GM19324 (cell line): ENCODE data around the gene DLK1.

Source experiments
- ATAC-seq: cut with Tn5 transposase; IDR thresholded peaks from one replicate; pipeline ENCODE4 v1.9.1; 2021; ENCODE audit warnings: mild to moderate bottlenecking, moderate library complexity; ENCODE audit not compliant: unreplicated experiment, low FRiP score

The DLK1 gene

DNA sequence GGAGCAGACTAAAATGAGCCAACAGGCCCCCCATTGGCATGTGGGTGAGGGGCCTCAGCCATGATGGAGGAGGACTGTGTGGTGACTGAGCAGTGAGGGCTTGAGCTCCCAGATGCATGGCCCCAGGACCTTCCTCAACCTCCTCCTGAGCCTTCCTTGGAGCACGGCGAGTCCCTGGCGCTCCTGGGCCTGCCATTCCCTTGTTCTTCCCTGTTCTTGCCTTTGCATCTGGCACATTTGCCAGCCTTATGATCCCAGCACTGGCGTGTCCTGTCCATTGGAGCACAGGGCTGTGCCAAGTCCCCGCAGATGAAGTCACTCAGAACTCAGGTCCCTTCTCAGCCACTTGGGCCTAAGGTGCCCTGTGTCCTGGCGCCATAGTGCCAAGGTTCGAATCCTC is 58.9 kb downstream of the DLK1 start:
- ATAC-seq: no peak

DNA sequence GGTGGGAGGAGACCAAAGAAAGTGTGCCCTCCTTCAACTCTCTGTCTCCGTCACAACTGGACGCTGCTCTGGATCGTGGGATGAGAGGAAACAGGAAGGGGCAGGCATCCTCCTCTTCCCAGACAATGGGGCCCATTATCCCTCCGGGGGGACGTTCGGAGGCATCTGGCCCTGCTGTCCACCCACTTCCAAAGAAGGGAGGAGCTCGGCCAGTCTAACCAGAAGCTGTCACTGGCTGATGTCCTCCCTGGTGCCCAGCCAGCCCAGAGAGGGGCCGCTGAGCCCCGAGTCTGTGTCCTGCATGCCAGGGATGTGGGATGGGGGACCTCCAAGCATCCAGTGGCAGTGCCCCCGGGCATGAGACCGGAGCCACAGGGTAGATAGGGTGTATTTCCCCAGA is 59.4 kb downstream of the DLK1 start:
- ATAC-seq: no peak

DNA sequence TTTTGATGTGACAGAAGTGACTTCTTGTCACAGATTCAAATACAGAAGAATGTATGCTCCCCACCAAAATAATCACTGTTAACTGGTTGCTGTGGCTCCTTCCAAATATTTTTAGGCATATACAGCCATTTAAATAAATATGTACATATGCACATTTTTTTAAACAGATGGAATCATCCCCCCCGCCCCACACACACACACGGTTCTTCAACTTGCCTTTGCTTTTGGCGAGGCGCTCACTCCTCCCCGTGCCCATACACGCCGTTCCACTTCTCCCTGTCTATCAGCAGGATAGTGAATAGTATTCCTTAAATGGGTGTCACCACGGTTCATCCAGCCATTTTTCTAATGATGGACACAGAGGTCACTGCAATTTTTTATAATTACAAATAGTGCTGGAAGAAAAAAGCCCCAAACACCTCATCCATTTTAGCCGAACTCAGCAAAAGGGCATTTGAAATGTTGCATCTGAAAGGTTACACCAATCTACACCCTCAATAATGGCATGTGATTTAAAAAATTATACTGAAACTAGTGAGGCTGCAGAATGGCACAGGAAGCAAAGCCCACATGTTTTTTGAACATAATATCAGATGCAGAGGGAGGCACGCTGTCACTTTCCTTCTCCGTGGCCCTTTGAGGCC is 60.0 kb downstream of the DLK1 start:
- ATAC-seq: no peak

DNA sequence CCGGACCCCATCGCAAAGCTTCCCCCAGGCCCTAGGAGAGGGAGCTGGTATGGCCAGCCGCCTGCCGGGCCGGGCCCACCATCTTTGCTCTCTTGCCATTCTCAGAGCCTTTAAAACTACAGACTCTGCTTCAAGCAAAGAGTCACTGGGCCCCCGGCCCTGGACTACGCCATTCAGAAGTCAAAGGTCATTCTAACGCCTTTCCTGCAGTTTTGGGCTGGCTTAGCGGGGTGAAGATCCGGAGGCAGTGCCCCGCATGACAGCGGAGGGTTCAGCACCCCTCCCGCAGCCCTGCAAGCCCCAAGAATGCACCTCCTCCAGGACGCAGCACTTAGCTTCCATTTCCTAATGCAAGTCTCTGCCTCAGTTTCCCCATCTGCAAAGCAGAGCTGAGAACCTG is 61.0 kb downstream of the DLK1 start:
- no peak for ATAC-seq
